ENCODE data around the gene RASGEF1B.
A peak's percentile ranks its signal among the peaks of the same experiment; 100 is the strongest.

The RASGEF1B gene

DNA sequence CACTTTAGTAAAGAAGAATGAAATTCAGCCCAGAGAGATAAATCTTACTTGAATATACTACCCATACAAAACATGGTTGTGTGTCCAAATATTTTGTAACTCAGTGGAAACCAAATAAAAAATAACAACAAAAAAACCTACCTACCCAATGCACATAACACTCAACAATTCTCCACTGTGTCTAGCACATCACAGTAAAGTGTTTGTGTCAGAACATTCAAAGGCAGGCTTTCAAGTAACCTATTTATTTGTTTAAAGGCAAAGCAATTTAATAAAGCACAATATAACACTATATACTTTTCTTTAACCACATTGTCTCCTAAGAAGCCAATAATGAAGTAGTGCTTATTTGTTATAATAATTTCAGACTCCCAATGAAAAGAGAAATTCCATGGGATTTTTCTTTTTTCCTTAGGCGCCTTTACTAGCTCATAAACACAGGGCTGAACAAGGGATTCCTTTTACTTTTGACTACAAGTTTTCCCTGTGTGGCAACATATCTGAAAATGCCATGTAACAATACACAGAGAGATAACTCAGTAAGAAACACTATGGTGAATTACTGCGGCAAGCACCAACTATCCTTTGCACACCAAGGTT lies 13.7 kb downstream of the RASGEF1B start:
- Histone ChIP-seq H3K9me3 (ENCODE audit: insufficient read depth, low read length) (no peaks in the 10 kb centered on the region), H3K9ac (ENCODE audit: low read length) (no peak overlapping the region), H3K4me3 (ENCODE audit: low read length) (no peak overlapping the region), H3K4me1 (ENCODE audit: low read length) (peaks cover 36% of the 10 kb centered on the region), H3K36me3 (replicated peaks; ENCODE audit: low read depth, low read length) (peaks cover 8% of the 10 kb centered on the region), H3K79me2 (ENCODE audit: low read length) (peaks cover 9% of the 10 kb centered on the region), H2AFZ (ENCODE audit: low read depth, low read length) (no peak overlapping the region), H3K4me2 (ENCODE audit: low read length) (no peak overlapping the region), H3K27ac (ENCODE audit: low read length) (no peak overlapping the region), H4K20me1 (ENCODE audit: insufficient read depth, low read length) (peaks cover 4% of the 10 kb centered on the region; the same call in 1 of the 2 replicates), H3K27me3 (ENCODE audit: low read depth, low read length) (no peaks in the 10 kb centered on the region)
- TF ChIP-seq EZH2phosphoT487 (IDR thresholded peaks at IDR 0.05; ENCODE audit: low read depth) (no peak), CTCF (IDR thresholded peaks at IDR 0.05; ENCODE audit: low read depth, low read length) (no peak)

DNA sequence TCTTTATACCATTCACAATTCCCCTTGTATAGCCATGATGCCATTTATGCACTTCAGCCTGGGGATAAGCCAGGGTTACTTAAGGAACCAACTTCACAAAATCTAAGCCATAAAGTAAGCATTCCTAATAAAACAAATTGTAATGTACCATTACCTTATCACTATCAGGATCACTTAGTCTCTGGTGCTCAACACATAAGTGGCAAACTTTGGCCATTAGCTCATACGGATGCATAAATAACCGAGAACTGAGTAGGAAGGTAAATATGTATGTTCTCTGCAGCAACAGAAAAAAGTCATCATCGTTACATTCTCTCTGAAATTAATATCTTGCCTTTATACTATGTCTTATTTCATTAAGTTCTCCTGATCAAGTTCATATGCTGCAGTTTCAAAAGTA lies 14.4 kb downstream of the RASGEF1B start:
- no peak overlapping the region for H3K27ac ChIP-seq (ENCODE audit: low read length)
- no peak overlapping the region for H2AFZ ChIP-seq (ENCODE audit: low read depth, low read length)
- H3K4me1 ChIP-seq (ENCODE audit: low read length): peaks cover 43% of the 10 kb centered on the region
- H4K20me1 ChIP-seq (ENCODE audit: insufficient read depth, low read length): peaks cover 4% of the 10 kb centered on the region; the same call in 1 of the 2 replicates
- H3K4me2 ChIP-seq (ENCODE audit: low read length): no peak overlapping the region
- TF ChIP-seq EZH2phosphoT487 (IDR thresholded peaks at IDR 0.05; ENCODE audit: low read depth) (no peak), CTCF (IDR thresholded peaks at IDR 0.05; ENCODE audit: low read depth, low read length) (no peak)
- no peaks in the 10 kb centered on the region for H3K9me3 ChIP-seq (ENCODE audit: insufficient read depth, low read length)
- peaks cover 8% of the 10 kb centered on the region for H3K36me3 ChIP-seq (replicated peaks; ENCODE audit: low read depth, low read length)
- H3K4me3 ChIP-seq (ENCODE audit: low read length): no peak overlapping the region
- peaks cover 9% of the 10 kb centered on the region for H3K79me2 ChIP-seq (ENCODE audit: low read length)
- H3K9ac ChIP-seq (ENCODE audit: low read length): no peak overlapping the region
- H3K27me3 ChIP-seq (ENCODE audit: low read depth, low read length): no peaks in the 10 kb centered on the region

- Histone ChIP-seq H3K27ac (ENCODE audit: low read length) (peak overlapping the region; percentile 37), H3K9me3 (ENCODE audit: insufficient read depth, low read length) (no peaks in the 10 kb centered on the region), H3K4me1 (ENCODE audit: low read length) (peaks cover 45% of the 10 kb centered on the region), H3K4me3 (ENCODE audit: low read length) (no peak overlapping the region), H4K20me1 (ENCODE audit: insufficient read depth, low read length) (peaks cover 4% of the 10 kb centered on the region; the same call in 1 of the 2 replicates), H3K9ac (ENCODE audit: low read length) (no peak overlapping the region), H2AFZ (ENCODE audit: low read depth, low read length) (no peak overlapping the region), H3K27me3 (ENCODE audit: low read depth, low read length) (no peaks in the 10 kb centered on the region), H3K4me2 (ENCODE audit: low read length) (peak overlapping the region; percentile 27), H3K36me3 (replicated peaks; ENCODE audit: low read depth, low read length) (peaks cover 8% of the 10 kb centered on the region), H3K79me2 (ENCODE audit: low read length) (no peaks in the 10 kb centered on the region)
- TF ChIP-seq EZH2phosphoT487 (IDR thresholded peaks at IDR 0.05; ENCODE audit: low read depth): no peak
- no peak for TF ChIP-seq CTCF (IDR thresholded peaks at IDR 0.05; ENCODE audit: low read depth, low read length)
Observed at GRCh38 chr4:81455897-81456296, 15.8 kb downstream of the RASGEF1B start.

- H3K4me3 ChIP-seq (ENCODE audit: low read length): no peak overlapping the region
- no peaks in the 10 kb centered on the region for H3K9me3 ChIP-seq (ENCODE audit: insufficient read depth, low read length)
- peaks cover 45% of the 10 kb centered on the region for H3K4me1 ChIP-seq (ENCODE audit: low read length)
- no peak overlapping the region for H2AFZ ChIP-seq (ENCODE audit: low read depth, low read length)
- H3K27me3 ChIP-seq (ENCODE audit: low read depth, low read length): no peaks in the 10 kb centered on the region
- no peaks in the 10 kb centered on the region for H3K79me2 ChIP-seq (ENCODE audit: low read length)
- no peak overlapping the region for H3K9ac ChIP-seq (ENCODE audit: low read length)
- peaks cover 8% of the 10 kb centered on the region for H3K36me3 ChIP-seq (replicated peaks; ENCODE audit: low read depth, low read length)
- TF ChIP-seq EZH2phosphoT487 (IDR thresholded peaks at IDR 0.05; ENCODE audit: low read depth) (no peak), CTCF (IDR thresholded peaks at IDR 0.05; ENCODE audit: low read depth, low read length) (no peak)
- peaks cover 4% of the 10 kb centered on the region; the same call in 1 of the 2 replicates for H4K20me1 ChIP-seq (ENCODE audit: insufficient read depth, low read length)
- peak overlapping the region; percentile 44 for H3K4me2 ChIP-seq (ENCODE audit: low read length)
- H3K27ac ChIP-seq (ENCODE audit: low read length): no peak overlapping the region
Observed at GRCh38 chr4:81454948-81455347, 16.8 kb downstream of the RASGEF1B start.
